Measurements from ENCODE around the gene GRIA4.

GRIA4 gene

GRCh38 chr11:105577641-105578040 lies 32.2 kb upstream of the GRIA4 start:
- H3K79me2 ChIP-seq (ENCODE audit: insufficient read depth, low read length): no peaks in the 10 kb centered on the region
- H3K27me3 ChIP-seq (ENCODE audit: low read length): no peaks in the 10 kb centered on the region
- no peak overlapping the region for H2AFZ ChIP-seq (ENCODE audit: low read depth, low read length, severe bottlenecking)
- H3K4me2 ChIP-seq (ENCODE audit: low read depth, low read length, poor library complexity, severe bottlenecking): no peak overlapping the region
- no peaks in the 10 kb centered on the region for H4K20me1 ChIP-seq (ENCODE audit: low read depth, low read length)
- H3K4me3 ChIP-seq (ENCODE audit: insufficient read depth, low read length, poor library complexity, severe bottlenecking): no peak overlapping the region
- no peaks in the 10 kb centered on the region for H3F3A ChIP-seq (ENCODE audit: insufficient read depth)
- TF ChIP-seq EZH2phosphoT487 (conservative IDR thresholded peaks at IDR 0.05; ENCODE audit: low read length) (no peak), CTCF (IDR thresholded peaks at IDR 0.05; ENCODE audit: insufficient read depth, low read length, poor library complexity, severe bottlenecking) (no peak)
- no peak overlapping the region for H3K27ac ChIP-seq (ENCODE audit: low read depth, low read length)
- no peaks in the 10 kb centered on the region for H3K9me2 ChIP-seq (replicated peaks; ENCODE audit: insufficient read depth, low read length)
- no peak overlapping the region for H3K9ac ChIP-seq (ENCODE audit: low read length)
- H3K36me3 ChIP-seq (ENCODE audit: low read length): no peaks in the 10 kb centered on the region
- no peaks in the 10 kb centered on the region for H3K9me3 ChIP-seq (ENCODE audit: insufficient read depth, low read length)

GRCh38 chr11:105579111-105579510 lies 30.8 kb upstream of the GRIA4 start:
- no peaks in the 10 kb centered on the region for H3K36me3 ChIP-seq (ENCODE audit: low read length)
- H3K9me3 ChIP-seq (ENCODE audit: insufficient read depth, low read length): no peaks in the 10 kb centered on the region
- H4K20me1 ChIP-seq (ENCODE audit: low read depth, low read length): no peaks in the 10 kb centered on the region
- no peak overlapping the region for H3K4me3 ChIP-seq (ENCODE audit: insufficient read depth, low read length, poor library complexity, severe bottlenecking)
- H3K27ac ChIP-seq (ENCODE audit: low read depth, low read length): no peak overlapping the region
- H3K4me2 ChIP-seq (ENCODE audit: low read depth, low read length, poor library complexity, severe bottlenecking): no peak overlapping the region
- no peaks in the 10 kb centered on the region for H3K9me2 ChIP-seq (replicated peaks; ENCODE audit: insufficient read depth, low read length)
- no peaks in the 10 kb centered on the region for H3K27me3 ChIP-seq (ENCODE audit: low read length)
- no peak overlapping the region for H3K9ac ChIP-seq (ENCODE audit: low read length)
- TF ChIP-seq CTCF (IDR thresholded peaks at IDR 0.05; ENCODE audit: insufficient read depth, low read length, poor library complexity, severe bottlenecking) (no peak), EZH2phosphoT487 (conservative IDR thresholded peaks at IDR 0.05; ENCODE audit: low read length) (no peak)
- H3K79me2 ChIP-seq (ENCODE audit: insufficient read depth, low read length): no peaks in the 10 kb centered on the region
- H3F3A ChIP-seq (ENCODE audit: insufficient read depth): no peaks in the 10 kb centered on the region
- no peak overlapping the region for H2AFZ ChIP-seq (ENCODE audit: low read depth, low read length, severe bottlenecking)

- Histone ChIP-seq H2AFZ (ENCODE audit: low read depth, low read length, severe bottlenecking) (no peak overlapping the region), H3F3A (ENCODE audit: insufficient read depth) (no peaks in the 10 kb centered on the region), H3K9me3 (ENCODE audit: insufficient read depth, low read length) (no peaks in the 10 kb centered on the region), H3K27ac (ENCODE audit: low read depth, low read length) (no peak overlapping the region), H3K27me3 (ENCODE audit: low read length) (no peaks in the 10 kb centered on the region), H3K9ac (ENCODE audit: low read length) (no peak overlapping the region), H3K9me2 (replicated peaks; ENCODE audit: insufficient read depth, low read length) (no peaks in the 10 kb centered on the region), H3K36me3 (ENCODE audit: low read length) (no peaks in the 10 kb centered on the region), H3K79me2 (ENCODE audit: insufficient read depth, low read length) (no peaks in the 10 kb centered on the region), H4K20me1 (ENCODE audit: low read depth, low read length) (no peaks in the 10 kb centered on the region), H3K4me3 (ENCODE audit: insufficient read depth, low read length, poor library complexity, severe bottlenecking) (no peak overlapping the region), H3K4me2 (ENCODE audit: low read depth, low read length, poor library complexity, severe bottlenecking) (no peak overlapping the region)
- TF ChIP-seq EZH2phosphoT487 (conservative IDR thresholded peaks at IDR 0.05; ENCODE audit: low read length): no peak
- no peak for TF ChIP-seq CTCF (IDR thresholded peaks at IDR 0.05; ENCODE audit: insufficient read depth, low read length, poor library complexity, severe bottlenecking)
Measured at GRCh38 chr11:105582497-105582896, 27.4 kb upstream of the GRIA4 start.
